GM23338 (cell line): ENCODE data around the gene C4orf54. TPM values are rescaled to one million over a fixed set of nuclear protein-coding genes. Genes with fewer than 3 reads are reported as not detected.

Source experiments
- ATAC-seq: fragments of 200-7000 bp; cut with Tn5 transposase; 3 replicates; pipeline ENCODE4 v1.9.1; 2020
- DNase-seq: peaks from one replicate; pipeline ENCODE4 v3.0.0-alpha.2; 2015; ENCODE audit warnings: low spot score
- H2AFZ ChIP-seq: fragments of 200-600 bp; sonication (generic); 2 replicates; pipeline ENCODE4 v1.8.0; 2016; ENCODE audit warnings: antibody characterized with exemption, mild to moderate bottlenecking, moderate library complexity
- H3F3A ChIP-seq: fragments of 200-600 bp; sonication (generic); replicated peaks from 2 replicates; pipeline ENCODE4 v1.8.0; 2017; ENCODE audit warnings: antibody characterized with exemption, mixed run types, low read depth
- H3K27ac ChIP-seq: fragments of 200-600 bp; sonication (generic); 2 replicates; pipeline ENCODE4 v1.6.1; 2016; ENCODE audit warnings: low read depth
- H3K27me3 ChIP-seq: fragments of 200-600 bp; sonication (generic); 2 replicates; pipeline ENCODE4 v1.8.0; 2016; ENCODE audit warnings: mild to moderate bottlenecking, mixed run types, moderate library complexity; ENCODE audit not compliant: insufficient read depth
- H3K36me3 ChIP-seq: fragments of 200-600 bp; sonication (generic); 2 replicates; pipeline ENCODE4 v1.8.0; 2016; ENCODE audit warnings: mild to moderate bottlenecking; ENCODE audit not compliant: insufficient read depth
- H3K4me1 ChIP-seq: fragments of 200-600 bp; sonication (generic); 2 replicates; pipeline ENCODE4 v1.8.0; 2016; ENCODE audit warnings: mild to moderate bottlenecking, moderate library complexity; ENCODE audit not compliant: insufficient read depth
- H3K4me2 ChIP-seq: fragments of 200-600 bp; sonication (generic); 2 replicates; pipeline ENCODE4 v1.7.1; 2017; ENCODE audit warnings: mixed run types
- H3K4me3 ChIP-seq: fragments of 200-600 bp; sonication (generic); 2 replicates; pipeline ENCODE4 v1.6.1; 2016; ENCODE audit warnings: mixed run types
- H3K79me2 ChIP-seq: fragments of 200-600 bp; sonication (generic); replicated peaks from 2 replicates; pipeline ENCODE4 v1.8.0; 2017; ENCODE audit warnings: mild to moderate bottlenecking; ENCODE audit not compliant: insufficient read depth
- H3K9me2 ChIP-seq: fragments of 200-600 bp; sonication (generic); 2 replicates; pipeline ENCODE4 v1.8.0; 2017; ENCODE audit not compliant: insufficient read depth
- H4K20me1 ChIP-seq: fragments of 200-600 bp; sonication (generic); replicated peaks from 2 replicates; pipeline ENCODE4 v1.8.0; 2017; ENCODE audit warnings: mild to moderate bottlenecking; ENCODE audit not compliant: insufficient read depth
- H3K27ac Mint-ChIP-seq: 2 replicates; pipeline ENCODE4 v1.8.0; 2020; ENCODE audit warnings: inconsistent platforms, mild to moderate bottlenecking, moderate library complexity, mixed read lengths
- H3K27me3 Mint-ChIP-seq: 3 replicates; pipeline ENCODE4 v1.8.0; 2022; ENCODE audit warnings: low read depth, mild to moderate bottlenecking, moderate library complexity, mixed read lengths, inconsistent platforms; ENCODE audit not compliant: insufficient read depth, poor library complexity
- H3K36me3 Mint-ChIP-seq: 3 replicates; pipeline ENCODE4 v1.8.0; 2021; ENCODE audit warnings: low read depth, mild to moderate bottlenecking, inconsistent platforms, moderate library complexity, mixed read lengths
- H3K4me1 Mint-ChIP-seq: 3 replicates; pipeline ENCODE4 v1.8.0; 2020; ENCODE audit warnings: mild to moderate bottlenecking, inconsistent platforms, mixed read lengths
- H3K4me3 Mint-ChIP-seq: 3 replicates; pipeline ENCODE4 v1.8.0; 2021; ENCODE audit warnings: moderate library complexity, mild to moderate bottlenecking, inconsistent platforms, mixed read lengths
- H3K9me3 Mint-ChIP-seq: 3 replicates; pipeline ENCODE4 v1.8.0; 2020; ENCODE audit warnings: moderate library complexity, mild to moderate bottlenecking, inconsistent platforms, mixed read lengths
- CREB1 ChIP-seq: fragments of 250-450 bp; sonication (Bioruptor Pico); IDR thresholded peaks from 2 replicates; pipeline ENCODE4 v1.5.0; 2020; ENCODE audit warnings: low read depth, mild to moderate bottlenecking, moderate library complexity
- CTCF ChIP-seq, 2 experiments: fragments of 200-600 bp in 1 of 2; sonication (generic) in 1 of 2; conservative IDR thresholded peaks; 2 replicates each; pipeline versions ENCODE4 v1.5.1 to v1.6.1; 2016 to 2017; ENCODE audit warnings: antibody characterized with exemption in 2 of 2, low read depth in 2 of 2, mild to moderate bottlenecking in 2 of 2, moderate library complexity in 1 of 2
- ETS1 ChIP-seq: IDR thresholded peaks from 2 replicates; pipeline ENCODE4 v1.6.1; 2016; ENCODE audit warnings: antibody characterized with exemption
- EZH2 ChIP-seq: fragments of 200-600 bp; sonication (generic); IDR thresholded peaks from one replicate; pipeline ENCODE4 v1.8.0; 2017; ENCODE audit warnings: antibody characterized with exemption, mild to moderate bottlenecking, low read depth; ENCODE audit not compliant: unreplicated experiment
- EZH2phosphoT487 ChIP-seq: fragments of 200-600 bp; sonication (generic); IDR thresholded peaks from one replicate; pipeline ENCODE4 v1.8.1; 2018; ENCODE audit warnings: antibody characterized with exemption; ENCODE audit not compliant: unreplicated experiment
- JUNB ChIP-seq: IDR thresholded peaks from one replicate; pipeline ENCODE4 v1.6.1; 2016; ENCODE audit warnings: antibody characterized with exemption; ENCODE audit not compliant: unreplicated experiment
- NANOG ChIP-seq: IDR thresholded peaks from 2 replicates; pipeline ENCODE4 v1.6.1; 2016; ENCODE audit warnings: antibody characterized with exemption, borderline replicate concordance
- POLR2AphosphoS5 ChIP-seq: IDR thresholded peaks from 2 replicates; pipeline ENCODE4 v1.6.1; 2016; ENCODE audit warnings: antibody characterized with exemption, low read depth
- REST ChIP-seq: IDR thresholded peaks from one replicate; pipeline ENCODE4 v1.6.1; 2018; ENCODE audit warnings: antibody characterized with exemption; ENCODE audit not compliant: unreplicated experiment
- STAT1 ChIP-seq: IDR thresholded peaks from one replicate; pipeline ENCODE4 v1.6.1; 2016; ENCODE audit warnings: antibody characterized with exemption; ENCODE audit not compliant: unreplicated experiment
- ZNF114 ChIP-seq: fragments of 250-450 bp; sonication (Bioruptor Pico); IDR thresholded peaks from 2 replicates; pipeline ENCODE4 v1.5.0; 2020; ENCODE audit warnings: mild to moderate bottlenecking, moderate library complexity
- ZNF331 ChIP-seq: fragments of 250-450 bp; sonication (Bioruptor Pico); IDR thresholded peaks from 2 replicates; pipeline ENCODE4 v1.5.0; 2020; ENCODE audit warnings: low read depth, mild to moderate bottlenecking, moderate library complexity
- long read RNA-seq: library from polyadenylated mRNA; unstranded; transcript quantifications from one replicate; pipeline ENCODE4 v2.0.0, GENCODE V29; 2020; ENCODE audit not compliant: unreplicated experiment
- polyA plus RNA-seq: library from polyadenylated mRNA; unstranded; fragments of >200 nt; fragmentation: Nextera tagmentation; extraction: Ambion mirVana; gene quantifications from 2 replicates; pipeline ENCODE4 v1.2.1, GENCODE V29; 2016
- total RNA-seq: library from RNA; depleted of rRNA; stranded (reverse); fragments of >200 nt; shearing (Covaris generic); gene quantifications from 2 replicates; pipeline ENCODE4 v1.2.3, GENCODE V29; 2014; rRNA removed
- TF ChIP-seq, protein P1 (sequence below): fragments of 250-450 bp; sonication (Bioruptor Pico); IDR thresholded peaks from 2 replicates; pipeline ENCODE4 v1.5.0; 2020; ENCODE audit warnings: mild to moderate bottlenecking, moderate library complexity

Gene C4orf54
- total RNA-seq (not detected in 2 replicates), polyA plus RNA-seq (0.03 TPM in 1 of 2 replicates, not detected in the other)
- long read RNA-seq: 0 reads

GRCh38 chr4:99657798-99658197, at the start of gene C4orf54:
Gene C4orf54 (minus strand): TSS chr4:99657828. CDS start chr4:99654648, 3,180 bp downstream.
- Mint-ChIP-seq H3K4me3 (no peak within 1 kb of the TSS), H3K9me3 (no peaks in the 10 kb centered on the region), H3K36me3 (no peaks in the 10 kb centered on the region), H3K4me1 (peaks cover 4% of the 10 kb centered on the region; the same call in 1 of the 3 replicates), H3K27me3 (no peaks in the 10 kb centered on the region), H3K27ac (no peak within 1 kb of the TSS)
- H3K4me3 ChIP-seq: no peak within 1 kb of the TSS
- ATAC-seq (no peak), DNase-seq (no peak)
- no peaks in the 10 kb centered on the region for H3K4me1 ChIP-seq
- H3K27me3 ChIP-seq: no peaks in the 10 kb centered on the region
- H3K9me2 ChIP-seq: no peaks in the 10 kb centered on the region
- no peak for TF ChIP-seq EZH2
- no peak for TF ChIP-seq ZNF114
- no peak for TF ChIP-seq REST
- no peak for TF ChIP-seq ZNF331 (CRISPR knock-in tag)
- no peak for TF ChIP-seq STAT1
- no peak for TF ChIP-seq CREB1 (CRISPR knock-in tag)
- no peak for TF ChIP-seq CTCF (conservative IDR thresholded peaks at IDR 0.05; ENCODE audit: low read depth in 2 of 2)
- no peak for TF ChIP-seq JUNB
- TF ChIP-seq ETS1: no peak
- no peak for TF ChIP-seq POLR2AphosphoS5
- TF ChIP-seq EZH2phosphoT487: no peak
- TF ChIP-seq NANOG: no peak
- TF ChIP-seq, protein P1, sequence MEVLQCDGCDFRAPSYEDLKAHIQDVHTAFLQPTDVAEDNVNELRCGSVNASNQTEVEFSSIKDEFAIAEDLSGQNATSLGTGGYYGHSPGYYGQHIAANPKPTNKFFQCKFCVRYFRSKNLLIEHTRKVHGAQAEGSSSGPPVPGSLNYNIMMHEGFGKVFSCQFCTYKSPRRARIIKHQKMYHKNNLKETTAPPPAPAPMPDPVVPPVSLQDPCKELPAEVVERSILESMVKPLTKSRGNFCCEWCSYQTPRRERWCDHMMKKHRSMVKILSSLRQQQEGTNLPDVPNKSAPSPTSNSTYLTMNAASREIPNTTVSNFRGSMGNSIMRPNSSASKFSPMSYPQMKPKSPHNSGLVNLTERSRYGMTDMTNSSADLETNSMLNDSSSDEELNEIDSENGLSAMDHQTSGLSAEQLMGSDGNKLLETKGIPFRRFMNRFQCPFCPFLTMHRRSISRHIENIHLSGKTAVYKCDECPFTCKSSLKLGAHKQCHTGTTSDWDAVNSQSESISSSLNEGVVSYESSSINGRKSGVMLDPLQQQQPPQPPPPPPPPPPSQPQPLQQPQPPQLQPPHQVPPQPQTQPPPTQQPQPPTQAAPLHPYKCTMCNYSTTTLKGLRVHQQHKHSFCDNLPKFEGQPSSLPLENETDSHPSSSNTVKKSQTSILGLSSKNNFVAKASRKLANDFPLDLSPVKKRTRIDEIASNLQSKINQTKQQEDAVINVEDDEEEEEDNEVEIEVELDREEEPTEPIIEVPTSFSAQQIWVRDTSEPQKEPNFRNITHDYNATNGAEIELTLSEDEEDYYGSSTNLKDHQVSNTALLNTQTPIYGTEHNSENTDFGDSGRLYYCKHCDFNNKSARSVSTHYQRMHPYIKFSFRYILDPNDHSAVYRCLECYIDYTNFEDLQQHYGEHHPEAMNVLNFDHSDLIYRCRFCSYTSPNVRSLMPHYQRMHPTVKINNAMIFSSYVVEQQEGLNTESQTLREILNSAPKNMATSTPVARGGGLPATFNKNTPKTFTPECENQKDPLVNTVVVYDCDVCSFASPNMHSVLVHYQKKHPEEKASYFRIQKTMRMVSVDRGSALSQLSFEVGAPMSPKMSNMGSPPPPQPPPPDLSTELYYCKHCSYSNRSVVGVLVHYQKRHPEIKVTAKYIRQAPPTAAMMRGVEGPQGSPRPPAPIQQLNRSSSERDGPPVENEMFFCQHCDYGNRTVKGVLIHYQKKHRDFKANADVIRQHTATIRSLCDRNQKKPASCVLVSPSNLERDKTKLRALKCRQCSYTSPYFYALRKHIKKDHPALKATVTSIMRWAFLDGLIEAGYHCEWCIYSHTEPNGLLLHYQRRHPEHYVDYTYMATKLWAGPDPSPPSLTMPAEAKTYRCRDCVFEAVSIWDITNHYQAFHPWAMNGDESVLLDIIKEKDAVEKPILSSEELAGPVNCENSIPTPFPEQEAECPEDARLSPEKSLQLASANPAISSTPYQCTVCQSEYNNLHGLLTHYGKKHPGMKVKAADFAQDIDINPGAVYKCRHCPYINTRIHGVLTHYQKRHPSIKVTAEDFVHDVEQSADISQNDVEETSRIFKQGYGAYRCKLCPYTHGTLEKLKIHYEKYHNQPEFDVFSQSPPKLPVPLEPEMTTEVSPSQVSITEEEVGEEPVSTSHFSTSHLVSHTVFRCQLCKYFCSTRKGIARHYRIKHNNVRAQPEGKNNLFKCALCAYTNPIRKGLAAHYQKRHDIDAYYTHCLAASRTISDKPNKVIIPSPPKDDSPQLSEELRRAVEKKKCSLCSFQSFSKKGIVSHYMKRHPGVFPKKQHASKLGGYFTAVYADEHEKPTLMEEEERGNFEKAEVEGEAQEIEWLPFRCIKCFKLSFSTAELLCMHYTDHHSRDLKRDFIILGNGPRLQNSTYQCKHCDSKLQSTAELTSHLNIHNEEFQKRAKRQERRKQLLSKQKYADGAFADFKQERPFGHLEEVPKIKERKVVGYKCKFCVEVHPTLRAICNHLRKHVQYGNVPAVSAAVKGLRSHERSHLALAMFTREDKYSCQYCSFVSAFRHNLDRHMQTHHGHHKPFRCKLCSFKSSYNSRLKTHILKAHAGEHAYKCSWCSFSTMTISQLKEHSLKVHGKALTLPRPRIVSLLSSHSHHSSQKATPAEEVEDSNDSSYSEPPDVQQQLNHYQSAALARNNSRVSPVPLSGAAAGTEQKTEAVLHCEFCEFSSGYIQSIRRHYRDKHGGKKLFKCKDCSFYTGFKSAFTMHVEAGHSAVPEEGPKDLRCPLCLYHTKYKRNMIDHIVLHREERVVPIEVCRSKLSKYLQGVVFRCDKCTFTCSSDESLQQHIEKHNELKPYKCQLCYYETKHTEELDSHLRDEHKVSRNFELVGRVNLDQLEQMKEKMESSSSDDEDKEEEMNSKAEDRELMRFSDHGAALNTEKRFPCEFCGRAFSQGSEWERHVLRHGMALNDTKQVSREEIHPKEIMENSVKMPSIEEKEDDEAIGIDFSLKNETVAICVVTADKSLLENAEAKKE (CRISPR knock-in tag): no peak
- H4K20me1 ChIP-seq: no peaks in the 10 kb centered on the region
- H3K27ac ChIP-seq: no peak within 1 kb of the TSS
- H3K36me3 ChIP-seq: no peaks in the 10 kb centered on the region
- no peaks in the 10 kb centered on the region for H3K79me2 ChIP-seq
- H3F3A ChIP-seq: no peaks in the 10 kb centered on the region
- H3K4me2 ChIP-seq: no peak within 1 kb of the TSS
- H2AFZ ChIP-seq: peak within 1 kb of the TSS; percentile 47; the same call in 1 of the 2 replicates
